RKO (cell line): Measurements from ENCODE around the gene MSH3.
"Not testable (repeated sequence)": the region's sequence is repeated elsewhere in the genome, so short reads cannot be mapped to it uniquely, and the experiment has no call there.

Source experiments
- DNase-seq: peaks from one replicate; pipeline ENCODE4 v3.0.0-alpha.2; 2016; ENCODE audit warnings: low spot score

Gene MSH3

DNA sequence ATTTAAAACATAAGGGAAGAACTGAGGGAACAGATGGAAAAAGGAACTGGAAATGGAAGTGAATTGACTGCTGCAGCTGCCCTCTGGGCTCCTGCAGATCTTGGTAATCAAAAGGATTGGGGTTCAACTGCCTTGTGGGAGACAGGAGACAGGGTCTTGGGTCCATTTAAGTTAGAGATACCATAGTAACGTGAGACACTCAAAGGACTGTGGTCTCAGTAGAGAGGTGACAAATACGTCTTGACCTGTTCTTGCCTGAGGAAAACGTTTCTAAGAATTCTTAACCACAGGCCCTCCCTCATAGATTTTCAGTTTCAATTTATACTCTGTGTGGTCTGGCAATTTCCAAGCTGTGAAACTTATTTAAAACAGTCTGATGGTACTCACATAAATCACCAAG, 101.2 kb downstream of the MSH3 start:
- DNase-seq = no peak

DNA sequence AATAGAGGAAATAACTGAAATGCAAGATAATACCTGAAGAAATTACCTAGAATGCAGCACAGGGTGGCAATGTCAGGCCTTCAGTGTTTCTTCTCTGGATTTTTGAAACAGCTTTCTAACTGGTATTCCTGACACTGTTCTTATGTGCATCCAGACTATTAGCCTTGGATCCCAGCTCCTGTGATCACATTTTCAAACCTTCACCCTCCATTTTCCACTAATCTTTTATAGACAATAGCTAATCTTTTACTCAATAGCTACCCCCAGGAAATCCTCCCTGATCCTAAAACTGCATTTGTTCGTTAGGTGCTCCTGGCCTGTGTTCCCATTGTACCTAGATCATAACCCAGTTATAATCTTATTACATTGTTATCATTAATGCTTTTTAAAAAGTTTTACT, 101.8 kb downstream of the MSH3 start:
- DNase-seq = no peak

DNA sequence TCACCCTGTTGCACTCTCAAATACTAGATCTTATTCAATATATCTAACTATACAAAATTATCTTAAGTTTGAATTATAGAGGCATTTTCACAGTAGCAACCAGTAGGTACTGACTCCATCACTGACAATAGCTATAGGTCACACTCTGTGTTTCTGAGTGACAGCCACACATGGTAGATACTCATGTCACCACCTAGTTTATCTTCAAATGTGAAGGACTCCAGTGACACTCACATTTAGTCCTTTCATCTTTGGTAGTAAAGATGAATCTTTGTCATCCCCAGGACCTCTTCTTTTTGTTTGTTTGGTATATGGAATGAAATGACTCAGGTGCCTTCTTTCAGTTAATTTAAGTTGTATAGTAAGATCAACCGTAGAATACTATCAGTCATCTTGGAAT, 102.8 kb downstream of the MSH3 start:
- DNase-seq = no peak

DNA sequence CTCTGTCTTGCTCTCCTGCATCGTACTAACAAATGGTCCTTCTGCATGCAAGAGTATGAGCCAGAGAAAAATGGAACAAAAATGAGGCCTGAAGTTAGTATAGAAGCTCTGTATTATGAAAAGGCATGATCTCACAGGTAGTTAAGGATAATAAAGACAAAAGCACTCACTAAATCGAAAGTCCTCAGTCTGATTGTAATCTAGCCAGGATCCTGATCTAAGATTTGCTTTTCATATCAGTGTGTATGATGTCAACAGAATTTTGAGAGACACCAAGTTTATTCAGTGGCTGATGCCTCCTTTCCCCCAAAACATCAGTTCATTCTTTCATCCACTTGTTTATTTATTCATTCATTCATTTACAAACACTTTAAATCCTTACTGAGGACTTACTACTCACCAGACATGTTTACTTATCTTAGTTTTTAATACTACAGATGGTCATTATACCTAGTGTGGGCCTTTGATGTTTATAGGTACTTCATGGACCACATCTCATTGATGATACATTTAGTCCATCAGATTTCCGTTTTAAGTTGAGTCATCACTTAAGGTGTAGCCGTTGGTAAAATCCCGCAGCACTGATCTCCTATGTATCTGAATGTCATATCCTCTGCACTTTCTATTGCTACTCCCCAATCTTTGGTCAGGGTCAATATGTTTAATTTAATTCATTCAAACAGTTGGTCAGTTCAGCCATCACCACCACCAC, 105.6 kb downstream of the MSH3 start:
- no peak for DNase-seq

DNA sequence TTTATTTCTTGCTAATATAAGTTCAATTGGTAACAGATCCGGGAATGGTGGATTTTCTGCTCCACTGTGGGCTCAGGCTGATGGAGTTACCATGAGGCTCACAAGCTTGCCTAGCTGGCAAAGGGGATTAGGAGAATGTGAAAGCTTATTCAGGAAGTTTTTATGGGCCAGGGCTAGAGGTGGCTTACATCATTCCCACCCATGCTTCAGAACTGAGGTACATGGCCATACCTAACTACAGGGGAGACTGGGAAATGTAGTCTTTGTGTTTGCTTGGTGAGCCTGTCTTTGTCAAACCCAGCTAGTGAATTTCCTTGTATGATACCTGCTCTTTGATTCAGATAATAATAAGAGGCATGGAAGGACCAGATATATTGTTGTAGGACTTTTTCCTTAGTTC, 106.2 kb downstream of the MSH3 start:
- no peak for DNase-seq

DNA sequence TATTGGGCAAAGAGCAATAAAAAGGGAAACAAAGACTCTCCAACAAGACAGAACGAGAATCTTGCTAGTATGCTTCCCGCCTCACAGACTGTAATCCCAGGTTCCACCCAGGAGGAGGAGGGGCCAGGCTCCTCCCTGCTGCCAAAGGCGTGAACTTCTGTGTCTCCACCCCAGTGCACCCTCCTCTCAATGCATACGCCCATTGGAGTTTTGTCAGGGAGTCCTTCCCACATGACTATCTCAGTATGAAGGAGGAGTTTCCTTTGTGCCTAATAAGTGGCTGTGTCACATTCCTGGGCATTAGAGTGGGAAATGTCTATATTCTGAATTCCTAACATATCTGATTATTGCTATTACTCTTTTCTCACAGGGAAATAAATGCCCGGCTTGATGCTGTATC, 106.7 kb downstream of the MSH3 start:
- DNase-seq = no peak

DNA sequence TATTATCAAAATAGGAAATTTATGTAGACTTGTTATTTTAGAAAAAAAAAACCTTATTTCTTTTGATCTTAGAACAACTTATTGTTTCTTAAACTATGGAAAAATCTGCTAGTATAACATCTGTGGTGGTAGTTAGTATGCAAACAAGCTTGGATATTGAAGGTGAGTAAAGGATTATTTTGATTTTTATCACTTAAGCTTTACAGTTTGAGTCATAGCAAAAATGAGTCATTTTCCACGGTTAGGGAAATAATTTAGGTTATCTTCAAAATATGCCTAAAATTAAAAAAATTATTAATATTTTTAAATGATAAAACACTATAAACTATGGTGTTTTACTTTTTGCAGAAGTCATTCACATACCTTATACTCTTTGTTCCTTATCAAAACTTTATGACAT, 107.5 kb downstream of the MSH3 start:
- peak; percentile 33 for DNase-seq

DNA sequence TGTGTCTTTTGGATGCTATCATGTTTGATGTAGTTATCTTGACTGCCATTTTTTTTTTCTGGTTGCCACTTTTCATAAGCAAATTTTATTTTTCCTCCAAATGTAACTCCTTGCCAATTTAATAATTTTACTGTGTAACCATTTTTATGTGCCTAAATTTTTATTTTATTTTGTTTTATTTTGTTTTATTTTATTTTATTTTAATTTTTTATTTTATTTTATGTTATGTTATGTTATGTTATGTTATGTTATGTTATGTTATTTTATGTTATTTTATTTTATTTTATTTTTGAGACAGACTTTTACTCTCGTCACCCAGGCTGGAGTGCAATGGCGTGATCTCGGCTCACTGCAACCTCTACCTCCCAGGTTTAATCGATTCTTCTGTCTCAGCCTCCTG, 108.1 kb downstream of the MSH3 start:
- no peak for DNase-seq

DNA sequence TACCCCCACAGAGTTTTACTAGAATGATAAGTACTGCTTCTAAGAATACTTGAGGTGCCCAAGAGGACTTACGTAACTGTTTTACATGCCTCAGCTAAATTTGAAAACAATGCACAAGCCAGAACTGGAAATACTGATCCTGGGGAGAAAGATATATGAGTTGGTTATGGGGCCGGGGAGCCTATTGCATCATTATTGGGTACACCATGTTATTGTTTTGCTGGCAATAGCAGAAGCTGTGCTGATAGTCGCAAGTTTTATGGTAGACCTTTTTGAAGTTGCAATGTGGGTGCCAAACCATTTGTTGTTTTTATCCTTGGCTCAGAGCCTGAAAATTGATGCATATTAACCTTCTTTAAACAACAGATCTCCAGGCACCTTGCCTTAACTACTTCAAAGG, 108.8 kb downstream of the MSH3 start:
- DNase-seq = no peak

DNA sequence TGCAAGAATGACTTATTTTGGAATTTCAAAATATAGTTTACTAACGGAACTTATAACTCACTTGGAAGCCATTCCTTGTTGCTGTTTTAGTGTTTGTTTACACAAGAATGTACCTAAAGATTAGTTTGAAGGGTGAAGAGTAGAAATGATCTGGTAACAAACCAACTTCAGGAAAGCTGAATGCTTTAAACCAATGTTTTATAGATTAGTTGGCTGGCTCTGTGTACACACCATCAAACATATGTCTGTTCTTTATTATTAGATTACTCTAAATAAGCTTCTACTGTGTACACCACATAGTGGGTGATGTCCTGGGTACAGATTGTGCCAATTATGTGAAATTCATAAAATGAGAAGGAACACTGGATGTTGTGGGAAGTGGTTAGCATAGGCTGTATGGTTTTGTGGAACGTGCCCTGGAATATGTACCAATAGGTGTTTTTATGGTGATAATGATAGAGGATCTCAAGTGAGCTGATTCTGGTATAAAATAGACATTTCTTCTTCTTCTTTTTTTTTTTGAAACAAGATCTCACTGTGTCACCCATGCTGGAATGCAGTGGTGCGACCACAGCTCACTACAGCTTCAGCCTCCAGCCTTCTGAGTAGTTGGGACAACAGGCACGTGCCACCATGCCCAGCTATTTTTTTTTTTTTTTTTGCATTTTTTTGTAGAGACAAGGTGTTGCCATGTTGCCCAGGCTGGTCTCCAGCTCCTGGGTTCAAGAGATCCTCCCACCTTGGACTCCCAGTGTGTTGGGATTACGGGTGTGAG, 109.6 kb downstream of the MSH3 start:
- no peak for DNase-seq

DNA sequence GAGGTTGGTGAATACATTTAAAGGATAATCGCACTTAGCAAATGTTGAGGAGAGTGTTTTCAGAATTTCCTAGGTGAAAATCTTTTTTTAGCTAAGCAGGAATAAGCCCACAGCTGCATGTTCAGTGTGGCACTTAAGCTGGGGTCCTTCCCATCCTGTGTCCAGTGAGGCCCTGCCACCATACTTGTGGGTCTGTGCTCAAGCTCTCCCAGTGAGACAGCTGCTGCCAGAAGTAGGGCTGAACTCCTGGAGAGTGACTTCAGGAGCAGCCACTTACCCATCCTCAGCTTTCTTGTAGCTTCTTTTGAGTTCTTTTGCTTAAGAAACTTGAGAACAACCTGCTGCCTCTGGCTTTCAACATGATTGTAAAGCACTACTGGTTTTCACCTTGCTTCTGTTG, 110.3 kb downstream of the MSH3 start:
- no peak for DNase-seq

DNA sequence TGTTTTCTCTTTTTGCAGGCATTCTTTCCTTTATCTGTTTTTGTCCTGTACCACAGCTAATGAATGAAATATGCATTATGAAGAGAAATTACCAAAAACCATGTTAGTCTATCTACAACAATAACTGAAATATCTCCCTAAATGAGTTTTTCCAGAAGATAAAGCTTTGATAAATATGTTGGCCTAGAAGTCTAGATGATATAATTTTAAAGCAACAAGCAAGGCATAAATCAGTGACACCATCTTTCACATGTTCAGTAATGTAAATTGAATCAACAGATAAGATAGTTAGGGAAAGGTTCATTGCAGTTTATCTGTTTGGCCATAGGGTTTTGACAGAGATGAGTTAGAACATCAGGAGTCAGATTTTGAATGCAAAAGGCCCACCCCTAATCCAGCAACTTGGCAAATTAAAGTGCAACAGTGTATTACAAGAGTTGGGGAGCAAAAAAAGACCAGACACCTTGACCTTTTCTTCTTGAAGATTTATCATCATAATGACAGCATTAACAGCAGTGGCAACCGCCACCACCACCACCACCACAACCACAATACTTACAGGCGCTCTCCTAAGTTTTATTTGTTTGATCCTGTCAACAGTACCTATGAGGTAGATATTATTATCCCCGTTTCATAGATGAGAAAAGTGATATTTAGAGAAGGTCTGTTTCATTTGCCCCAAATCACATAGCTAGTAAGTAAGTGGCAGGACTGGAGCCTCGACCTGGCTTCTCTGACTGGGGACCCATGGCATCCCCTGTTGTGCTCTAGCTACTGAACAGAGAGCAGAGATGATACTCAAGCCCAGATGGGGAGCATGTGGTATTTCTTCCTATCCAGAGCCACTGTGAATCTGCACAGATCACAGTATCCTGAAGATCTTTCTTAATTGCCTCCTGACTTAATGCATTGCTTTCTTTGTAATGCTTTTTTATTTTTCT, 123.2 kb downstream of the MSH3 start:
- DNase-seq = no peak

DNA sequence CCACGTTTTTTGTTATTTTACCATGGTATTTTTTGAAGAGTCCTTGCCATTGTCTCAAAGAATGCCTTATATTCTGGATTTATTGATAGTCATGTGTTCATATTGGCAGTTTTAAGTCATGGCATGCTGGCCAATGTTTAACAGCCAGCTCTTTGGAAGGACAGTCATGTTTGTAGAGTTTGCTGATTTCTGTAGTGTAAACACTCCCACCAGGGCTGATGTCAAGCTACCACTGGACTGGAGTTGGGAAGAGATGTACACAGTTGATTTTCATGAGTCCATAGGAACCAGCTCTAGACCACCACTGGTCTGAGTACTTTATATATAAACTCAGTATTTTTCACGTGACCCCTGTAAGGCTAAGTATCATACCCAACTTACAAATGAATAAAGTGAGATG, 125.6 kb downstream of the MSH3 start:
- DNase-seq = no peak

DNA sequence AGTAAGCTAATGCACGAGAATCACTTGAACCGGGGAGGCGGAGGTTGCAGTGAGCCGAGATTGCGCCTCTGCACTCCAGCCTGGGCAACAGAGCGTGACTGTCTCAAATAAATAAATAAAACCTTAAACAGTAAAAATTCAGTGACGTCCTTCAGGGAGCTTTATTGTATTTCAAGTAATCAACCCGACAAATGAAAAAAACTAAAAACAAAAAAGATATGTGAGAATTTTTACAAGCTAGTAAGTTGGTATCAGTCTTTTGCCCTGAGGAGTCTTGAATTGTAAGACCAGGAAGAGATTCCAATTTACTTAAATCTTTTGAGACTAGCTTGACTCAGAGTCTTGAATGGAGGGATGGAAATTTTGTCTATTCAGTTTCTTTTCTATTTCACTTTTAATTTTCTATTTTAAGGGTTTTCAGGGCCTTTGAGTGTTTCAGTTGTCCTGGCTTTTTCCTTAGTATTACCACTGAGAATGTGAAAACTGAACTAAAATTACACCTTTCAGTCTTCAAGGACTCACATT, 126.4 kb downstream of the MSH3 start:
- DNase-seq = no peak

DNA sequence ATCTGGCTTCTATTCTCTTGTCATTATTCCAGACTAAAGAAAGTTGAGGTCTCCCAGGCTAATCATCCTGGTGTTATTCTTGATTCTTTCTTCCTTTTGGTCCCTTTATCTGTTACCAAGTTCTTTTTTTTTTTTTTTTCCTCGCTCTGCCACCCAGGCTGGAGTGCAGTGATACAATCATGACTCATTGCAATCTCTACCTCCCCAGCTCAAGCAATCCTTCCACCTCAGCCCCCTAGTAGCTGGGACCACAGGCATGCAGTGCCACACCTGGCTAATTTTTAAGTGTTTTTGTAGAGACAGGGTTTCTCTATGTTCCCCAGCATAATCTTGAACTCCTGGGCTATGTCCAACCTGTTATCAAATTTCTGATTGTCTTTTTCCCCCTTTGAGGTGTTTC, 126.9 kb downstream of the MSH3 start:
- DNase-seq = no peak

DNA sequence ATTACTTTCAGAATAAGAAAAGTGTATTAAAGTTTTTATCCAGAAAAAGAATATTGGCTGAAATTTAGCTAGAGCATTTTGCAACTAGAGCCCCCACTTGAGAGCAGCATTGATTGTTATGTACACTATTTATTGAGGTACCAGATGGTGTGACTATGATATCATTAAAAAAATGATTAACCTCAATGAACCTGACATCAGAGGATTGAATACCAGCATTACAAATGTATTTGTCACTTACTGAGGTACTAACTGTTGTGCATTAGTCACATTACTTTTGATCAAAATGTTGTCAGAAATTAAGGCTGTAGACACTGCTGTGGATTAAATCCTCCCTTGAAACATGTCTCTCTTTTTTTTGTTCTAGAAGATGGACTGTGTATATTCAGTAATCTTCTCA, 128.2 kb downstream of the MSH3 start:
- peak; percentile 42 for DNase-seq

DNA sequence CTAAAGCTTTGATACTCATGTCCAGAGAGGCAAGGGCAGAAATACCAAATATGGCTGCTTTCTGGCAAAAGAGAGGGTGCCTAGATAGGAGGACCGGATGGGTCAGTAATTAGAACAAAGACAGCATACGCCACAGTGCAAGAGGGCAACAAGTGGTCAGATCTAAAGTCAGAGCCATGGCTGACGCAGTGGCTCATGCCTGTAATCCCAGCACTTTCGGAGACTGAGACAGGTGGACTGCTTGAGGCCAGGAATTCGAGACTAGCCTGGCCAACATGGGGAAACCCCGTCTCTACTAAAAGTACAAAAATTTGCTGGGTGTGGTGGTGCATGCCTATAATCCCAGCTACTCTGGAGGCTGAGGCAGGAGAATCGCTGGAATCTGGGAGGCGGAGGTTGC, 129.3 kb downstream of the MSH3 start:
- DNase-seq = not testable (repeated sequence)

DNA sequence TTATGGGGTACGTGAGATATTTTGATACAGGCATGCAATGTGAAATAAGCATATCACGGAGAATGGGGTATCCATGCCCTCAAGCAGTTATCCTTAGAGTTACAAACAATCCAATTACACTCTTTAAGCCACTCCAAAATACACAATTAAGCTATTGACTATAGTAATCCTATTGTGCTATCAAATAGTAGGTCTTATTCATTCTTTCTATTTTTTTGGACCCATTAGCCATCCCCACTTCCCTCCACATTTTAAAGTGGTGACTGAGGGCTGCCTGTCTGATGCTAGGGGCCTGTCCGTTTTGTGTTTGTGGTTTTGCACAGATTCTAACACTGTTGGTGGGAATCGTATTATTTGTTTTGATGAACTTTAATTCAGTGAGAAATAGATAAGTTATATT, 130.0 kb downstream of the MSH3 start:
- no peak for DNase-seq

DNA sequence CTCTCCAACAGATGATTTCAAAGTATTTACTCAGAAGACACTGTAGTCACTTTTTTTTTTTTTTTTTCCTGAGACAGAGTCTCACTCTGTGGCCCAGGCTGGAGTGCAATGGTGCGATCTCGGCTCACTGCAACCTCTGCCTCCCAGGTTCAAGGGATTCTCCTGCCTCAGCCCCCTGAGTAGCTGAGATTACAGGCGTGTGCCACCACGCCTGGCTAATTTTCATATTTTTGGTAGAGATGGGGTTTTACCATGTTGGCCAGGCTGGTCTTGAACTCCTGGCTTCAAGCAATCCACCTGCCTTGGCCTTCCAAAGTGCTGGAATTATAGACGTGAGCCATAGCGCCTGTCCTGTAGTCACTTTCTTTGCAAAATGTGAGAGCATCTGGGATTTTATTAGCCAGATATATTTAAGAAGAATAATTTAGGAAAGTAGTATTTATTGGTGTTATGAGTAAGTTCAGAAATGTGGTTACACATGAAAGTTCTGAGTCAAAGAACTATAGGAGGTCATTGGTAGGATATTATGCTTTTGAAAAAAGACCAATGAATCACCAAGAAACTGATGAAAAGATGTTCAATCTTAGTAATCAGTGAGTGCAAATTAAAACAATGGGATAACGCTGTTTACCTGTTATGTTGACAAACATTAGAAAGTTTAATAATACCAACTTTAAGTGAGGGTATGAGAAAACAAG, 135.0 kb downstream of the MSH3 start:
- DNase-seq = not testable (repeated sequence)

DNA sequence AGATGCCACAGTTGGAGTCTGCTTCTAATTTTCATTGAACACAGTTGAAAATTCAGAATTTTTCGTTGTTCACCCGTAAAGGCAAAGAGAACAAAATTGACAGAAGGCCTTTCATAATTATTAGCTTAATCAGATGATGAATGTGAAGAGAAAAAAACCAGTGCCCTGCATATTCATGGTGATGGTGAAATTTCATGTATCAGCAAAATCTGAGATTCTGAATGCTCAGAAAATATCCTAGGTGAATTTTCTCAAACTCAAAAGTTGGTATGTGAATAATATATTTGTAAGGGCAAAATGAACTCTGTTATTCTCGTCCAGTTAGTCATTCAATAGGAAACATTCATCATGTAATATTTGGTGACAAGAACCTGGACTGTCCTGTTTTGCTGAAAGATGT, 136.2 kb downstream of the MSH3 start:
- no peak for DNase-seq

DNA sequence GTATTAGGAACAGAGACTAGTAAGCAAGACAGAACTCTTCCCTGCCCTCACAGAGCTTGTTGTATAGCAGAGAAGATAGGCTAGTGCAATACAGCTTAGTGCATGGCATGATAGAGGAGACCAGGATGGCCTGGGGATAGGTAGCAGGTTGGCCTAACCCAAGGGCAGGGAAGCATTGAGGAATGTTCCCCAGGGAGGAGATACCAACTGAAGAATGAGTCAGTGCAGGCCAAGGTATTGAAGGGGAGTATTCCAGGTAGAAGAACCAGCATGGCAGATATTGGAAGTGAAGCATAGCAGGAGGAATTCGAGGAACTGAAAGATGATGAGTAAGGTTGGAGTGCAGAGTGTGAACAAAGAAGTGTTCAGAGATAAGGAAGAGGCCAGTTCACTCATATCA, 138.9 kb downstream of the MSH3 start:
- DNase-seq = no peak

DNA sequence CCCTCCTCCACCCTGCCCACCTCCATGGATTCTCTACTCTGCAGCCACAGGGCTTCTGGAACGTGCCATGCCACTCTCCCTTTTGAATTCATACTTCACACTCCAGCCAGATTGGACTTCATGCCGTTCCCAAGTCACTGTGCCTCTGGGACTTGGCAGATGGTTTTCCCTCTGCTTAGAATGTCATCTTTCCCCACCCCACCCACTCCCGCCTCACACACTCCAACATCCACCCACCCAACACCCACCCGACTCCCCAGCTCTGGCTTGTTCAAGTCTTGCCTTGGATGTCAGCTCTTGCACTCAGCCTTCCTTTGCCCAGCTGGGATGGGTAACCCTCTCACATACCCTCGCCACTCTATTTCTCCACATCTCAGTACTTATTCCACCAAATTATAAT, 142.4 kb downstream of the MSH3 start:
- no peak for DNase-seq
